Activated CD4-positive, alpha-beta T cell treated with anti-CD3 and anti-CD28 coated beads, Interleukin-2, Interleukin-6, amounts not matched to agents 100 ng/mL and 50 ng/mL, durations not matched to agents 16 hours and 8 hours (primary cell): ENCODE results near the gene PTPN14.

Experiments used
- DNase-seq: peaks from one replicate; pipeline ENCODE4 v3.0.0-alpha.2; 2020

The PTPN14 gene

DNA sequence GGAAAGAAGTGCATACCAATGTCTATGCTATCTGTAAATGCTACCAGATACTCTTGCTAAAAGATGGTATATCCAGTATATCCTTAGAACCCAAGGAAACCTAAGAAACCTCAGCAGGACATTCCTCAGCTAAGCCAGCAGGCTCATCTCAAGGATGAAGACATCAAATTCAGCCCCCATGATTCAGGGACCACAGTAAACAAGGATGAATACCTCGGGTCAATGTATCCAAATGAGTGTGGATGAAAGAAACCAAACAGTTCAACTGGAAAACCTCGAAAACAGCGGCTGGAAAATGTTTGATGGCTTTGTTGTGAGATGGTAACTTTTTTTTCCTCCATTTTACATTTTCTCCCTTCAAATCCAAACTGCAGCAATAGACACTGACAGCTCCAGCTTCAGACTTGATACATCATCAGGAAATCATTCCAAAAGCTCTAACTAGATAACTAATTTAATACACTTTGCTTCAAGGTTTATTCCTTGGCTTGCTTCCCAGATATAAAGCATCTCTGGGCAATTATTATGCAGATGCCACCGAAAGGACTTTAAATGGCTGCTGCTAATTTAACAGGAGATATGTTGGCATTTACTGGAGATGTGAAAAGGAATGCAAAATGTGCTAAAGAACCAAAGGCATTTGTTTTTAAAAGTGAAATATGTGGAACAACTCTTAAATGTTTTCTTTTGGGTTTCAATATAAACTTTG, 196.8 kb downstream of the PTPN14 start:
- DNase-seq = no peak

DNA sequence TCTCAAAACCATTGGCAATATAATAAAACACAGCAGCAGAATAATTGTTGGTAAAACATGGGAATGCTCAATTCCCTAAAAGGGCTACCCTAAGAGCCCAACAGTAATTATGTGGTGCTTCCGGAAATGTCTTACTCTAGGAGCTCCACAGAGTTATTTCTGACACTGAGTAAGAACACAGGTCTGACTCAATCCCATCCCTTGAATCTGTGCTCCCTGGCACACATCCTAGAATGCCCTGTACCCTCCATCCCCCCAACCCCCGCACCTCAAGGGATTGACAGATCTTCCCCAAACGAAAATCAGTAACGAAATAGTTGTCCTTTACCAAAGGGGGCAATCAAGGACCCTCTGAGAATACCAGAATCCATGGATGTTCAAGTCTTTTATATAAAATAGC, 198.6 kb downstream of the PTPN14 start:
- DNase-seq = no peak

DNA sequence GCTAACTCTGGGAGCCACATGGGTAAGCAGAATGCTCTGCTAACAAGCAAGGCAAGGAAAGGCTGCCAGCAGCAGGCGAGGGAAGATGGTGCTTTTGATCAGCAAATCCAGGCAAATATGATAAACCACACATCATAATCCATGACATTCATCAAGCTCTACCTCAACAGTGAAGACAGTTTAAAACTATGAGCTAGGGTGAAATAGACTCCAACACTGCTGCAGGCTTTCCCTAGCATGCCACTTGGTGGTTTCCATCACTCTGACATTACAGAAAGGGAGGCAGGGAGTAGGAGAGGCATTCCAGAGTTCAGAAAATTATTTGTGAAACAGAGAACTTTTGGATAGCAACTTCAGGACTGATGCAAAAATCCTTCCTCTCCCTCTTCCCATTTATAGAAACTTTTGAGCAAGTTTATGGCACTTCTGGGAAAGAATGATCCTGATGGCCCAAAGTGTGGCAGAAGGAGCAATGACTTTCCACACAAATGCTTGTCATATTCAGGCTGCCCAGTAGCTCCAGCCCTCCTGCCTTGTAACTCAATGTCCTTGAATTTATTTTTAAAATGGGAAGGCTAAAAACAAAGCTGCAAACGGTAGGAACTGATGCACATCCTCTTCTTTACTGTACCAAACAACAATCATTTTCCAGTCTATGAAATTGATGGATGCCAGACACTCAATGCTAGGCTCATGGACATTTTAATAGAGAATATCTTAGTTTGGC, 199.7 kb downstream of the PTPN14 start:
- DNase-seq = no peak

DNA sequence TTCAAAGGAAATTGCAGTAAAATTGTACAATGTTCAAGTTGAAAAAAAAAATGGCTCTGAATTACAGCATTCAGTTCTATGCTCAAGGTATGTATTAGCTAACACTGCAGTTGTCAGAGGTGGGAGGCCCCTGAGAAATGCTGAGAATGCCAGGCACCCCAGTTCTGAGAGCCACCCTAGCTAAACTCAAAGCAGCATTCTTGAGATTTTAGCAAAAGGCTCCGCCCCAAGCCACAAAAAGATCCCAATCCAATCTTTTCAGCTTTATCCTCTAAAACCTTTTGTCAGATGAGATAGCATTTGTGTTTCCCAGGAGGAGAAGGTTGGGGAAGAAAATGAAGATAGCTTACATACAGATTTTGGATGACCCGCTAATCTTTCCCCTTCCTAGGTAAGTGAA, 201.6 kb downstream of the PTPN14 start:
- no peak for DNase-seq

DNA sequence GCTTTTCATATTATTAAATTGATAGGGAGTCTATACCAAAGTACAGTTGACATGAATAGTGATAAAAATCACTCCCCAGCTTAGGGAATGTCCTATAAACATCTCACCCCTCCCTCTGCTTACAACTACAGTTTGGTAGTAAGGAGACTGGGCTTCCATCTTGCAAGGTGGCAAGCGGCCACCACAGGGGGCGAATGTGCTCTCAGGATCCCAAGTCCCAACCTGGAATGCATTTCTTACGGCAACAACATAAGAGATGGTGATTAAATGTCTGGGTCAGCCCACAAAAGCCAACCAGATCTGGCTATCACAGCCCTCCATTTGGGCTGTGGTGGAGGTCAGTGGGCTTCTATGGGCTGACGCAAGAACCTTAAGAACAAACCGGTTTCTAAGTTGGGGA, 202.4 kb downstream of the PTPN14 start:
- no peak for DNase-seq

DNA sequence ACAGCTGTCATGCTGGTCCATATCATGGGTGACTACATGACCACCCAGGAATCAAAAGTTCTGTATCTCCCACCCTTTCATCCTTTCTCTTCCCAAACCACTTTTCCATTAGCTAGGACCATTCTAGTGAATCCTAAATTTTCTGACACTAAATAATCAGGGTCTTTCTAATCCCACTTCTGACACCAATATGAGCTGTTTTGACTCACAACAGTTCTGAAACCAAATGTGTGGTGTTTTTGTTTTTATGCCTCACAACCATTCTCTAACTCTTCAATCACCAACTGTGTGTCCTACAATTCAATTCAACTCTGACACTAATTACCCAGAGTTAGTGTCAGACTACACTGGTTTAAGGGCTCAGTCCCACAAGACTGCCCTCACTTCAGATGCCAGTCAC, 206.5 kb downstream of the PTPN14 start:
- DNase-seq = no peak

DNA sequence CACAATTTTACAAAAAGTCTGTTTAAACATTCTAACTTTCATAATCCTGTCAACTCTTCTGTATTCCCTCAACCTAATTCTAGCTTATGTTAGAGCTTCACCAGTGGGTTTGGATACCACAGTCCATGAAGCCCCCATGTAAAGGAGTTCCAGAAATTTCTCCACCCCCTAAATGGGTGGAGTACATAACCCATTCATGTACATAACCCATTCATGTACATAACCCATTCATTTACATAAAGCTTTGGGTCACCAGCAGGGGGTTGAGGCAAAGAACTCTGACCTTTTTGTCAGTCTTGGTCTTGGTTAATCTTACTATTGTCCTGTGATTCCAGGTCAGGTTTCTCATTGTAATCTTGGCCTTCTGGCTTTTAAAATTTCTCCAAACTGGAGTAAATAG, 208.9 kb downstream of the PTPN14 start:
- DNase-seq = no peak

DNA sequence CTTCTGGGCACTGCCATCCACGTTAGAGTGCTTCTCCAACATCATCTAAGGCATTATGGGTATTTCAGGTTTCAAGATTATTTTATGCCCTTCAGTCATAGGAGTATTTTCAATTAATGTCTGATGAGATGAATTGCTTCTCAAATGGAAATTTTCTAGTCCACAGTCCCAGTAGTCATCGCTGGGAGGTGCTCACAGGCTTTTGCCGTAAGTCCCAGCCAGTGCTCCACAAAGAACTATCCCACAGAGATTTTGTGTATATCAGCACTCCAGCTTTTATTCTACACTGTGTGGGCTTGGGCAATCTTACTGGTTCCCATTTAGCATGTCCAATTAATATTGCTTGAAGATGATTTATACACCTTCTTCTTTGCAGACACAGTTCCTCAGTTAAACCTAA, 209.5 kb downstream of the PTPN14 start:
- no peak for DNase-seq

DNA sequence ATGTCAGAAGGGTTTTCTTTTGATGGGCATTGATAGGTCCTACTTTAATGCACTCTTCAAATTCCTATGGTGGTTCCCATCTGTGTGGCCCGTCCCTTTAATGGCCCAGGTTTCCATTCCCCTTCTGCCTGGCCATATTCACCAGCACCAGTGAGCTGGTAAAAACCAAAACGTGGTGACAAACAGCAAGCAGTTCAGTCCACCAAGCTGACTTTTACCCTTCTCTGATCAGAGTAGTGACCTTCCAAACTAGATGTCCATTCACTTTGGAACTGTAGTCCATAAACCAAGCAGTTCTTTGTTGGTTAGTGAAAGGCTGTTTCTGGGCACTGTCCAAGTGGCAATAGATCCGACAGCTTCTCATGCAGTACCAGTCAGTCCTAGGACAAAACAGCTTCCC, 209.9 kb downstream of the PTPN14 start:
- DNase-seq = no peak

DNA sequence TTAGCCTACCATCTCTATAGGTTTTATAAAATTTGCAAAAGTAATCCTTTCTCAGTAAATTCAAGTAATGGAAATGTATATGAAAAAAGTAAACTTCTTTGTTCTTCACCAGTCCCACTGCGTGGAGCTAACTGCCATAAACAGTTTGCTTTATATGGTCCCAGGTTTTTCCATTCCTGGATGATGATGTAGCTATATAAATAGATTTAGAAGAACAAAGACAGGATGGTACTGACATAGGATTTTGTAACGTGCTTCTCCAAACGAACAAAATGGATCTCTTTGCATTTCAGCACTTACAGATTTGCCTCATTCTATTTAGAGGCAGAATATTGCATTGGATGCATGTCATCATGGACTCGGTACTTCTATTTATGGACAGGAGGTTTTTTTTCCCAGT, 213.2 kb downstream of the PTPN14 start:
- no peak for DNase-seq

DNA sequence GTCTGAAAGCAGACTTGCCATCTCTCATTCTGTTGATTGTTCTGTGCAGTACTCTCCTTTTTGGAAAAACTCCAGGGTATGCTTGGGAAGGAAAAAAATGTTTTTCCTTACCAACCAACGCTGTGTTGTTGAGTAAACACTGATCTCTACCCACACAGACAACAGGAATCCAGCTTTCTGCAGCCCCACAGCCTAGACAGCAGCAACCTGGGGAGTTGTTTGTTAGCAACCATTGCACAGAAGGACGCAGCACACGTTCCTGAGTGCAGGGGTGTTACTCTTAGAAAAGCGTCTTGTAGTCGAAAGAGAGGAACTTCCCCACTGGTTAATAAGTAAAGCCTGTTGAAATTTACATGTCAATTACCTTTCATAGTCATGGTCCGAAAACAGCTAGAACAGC, 213.9 kb downstream of the PTPN14 start:
- no peak for DNase-seq

DNA sequence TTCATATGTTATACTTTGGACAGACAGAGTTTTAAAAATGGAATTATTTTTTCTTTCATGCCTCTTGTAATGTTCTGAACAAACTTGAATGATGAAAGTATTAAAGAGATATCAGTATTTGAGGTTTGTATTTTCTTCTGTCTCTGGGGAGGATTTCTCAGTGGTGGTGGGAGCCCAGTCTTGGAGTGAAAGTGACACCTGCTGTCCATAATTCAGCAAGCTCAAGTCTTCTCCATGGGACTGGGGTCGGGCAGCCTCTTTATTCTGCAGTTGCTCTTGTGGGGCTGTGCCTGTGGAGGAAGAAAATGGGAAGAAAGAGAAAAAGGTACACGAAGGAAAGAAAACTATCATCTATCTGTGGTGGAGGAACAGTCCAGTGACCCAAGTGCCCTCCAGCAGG, 214.4 kb downstream of the PTPN14 start:
- no peak for DNase-seq

DNA sequence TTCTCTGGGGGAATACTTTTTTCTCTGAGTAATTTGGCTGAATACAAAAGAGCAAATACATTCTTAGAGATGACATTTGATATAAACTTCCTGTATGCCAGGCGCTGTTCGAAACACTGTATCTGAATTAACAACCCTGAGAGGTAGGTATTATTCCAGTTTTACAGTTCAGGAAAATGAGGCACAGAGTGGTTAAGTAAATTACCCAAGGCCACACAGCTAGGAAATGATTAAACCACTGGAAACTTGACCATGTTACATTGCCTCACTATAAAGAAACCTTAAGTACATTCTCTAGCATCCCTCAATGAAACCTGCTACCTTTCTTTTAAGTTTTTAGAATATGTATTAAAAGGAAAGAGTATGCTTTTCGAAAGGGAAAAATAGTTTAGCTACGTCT, 215.8 kb downstream of the PTPN14 start:
- DNase-seq = no peak

DNA sequence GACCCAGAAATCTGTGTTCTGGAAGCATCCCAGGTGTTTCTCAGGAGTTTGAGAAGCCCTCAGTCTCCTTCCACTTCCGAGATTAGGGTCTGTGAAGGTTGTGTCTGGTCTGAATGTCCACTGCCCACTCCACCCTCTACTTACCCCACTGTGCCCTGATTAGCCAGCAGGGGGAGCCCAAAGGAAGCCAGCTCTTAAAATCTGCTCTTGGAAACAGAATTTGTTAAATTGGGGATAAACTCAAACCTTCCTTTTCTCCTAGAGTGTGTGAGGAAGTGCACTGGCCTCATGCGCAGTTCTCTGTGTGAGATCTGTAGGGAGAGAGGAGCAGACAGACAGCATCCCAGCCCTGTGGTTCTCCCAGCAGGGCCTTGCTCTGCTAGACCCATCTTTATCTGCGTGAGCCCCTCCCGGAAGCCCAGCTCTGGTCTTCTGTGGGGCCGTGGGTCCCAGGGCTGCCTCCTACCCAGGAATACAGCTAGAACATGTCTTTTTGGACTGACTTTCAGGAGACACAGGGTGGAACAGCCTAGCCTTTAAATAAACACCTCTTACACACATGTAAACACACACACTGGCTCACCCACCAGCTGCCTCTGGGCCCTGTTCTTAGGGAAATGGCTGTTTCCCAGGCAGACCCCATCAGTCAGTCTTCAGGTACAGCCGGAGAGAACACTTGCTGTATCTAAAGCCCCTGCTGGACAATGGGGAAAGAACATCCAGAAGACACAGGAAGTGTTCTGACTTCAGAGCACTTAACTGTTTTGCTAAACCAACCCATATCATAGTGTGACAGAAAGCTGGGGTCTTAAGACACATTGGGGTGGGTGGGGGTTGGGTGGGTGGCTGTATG, 218.2 kb downstream of the PTPN14 start:
- DNase-seq = peak; percentile 62

DNA sequence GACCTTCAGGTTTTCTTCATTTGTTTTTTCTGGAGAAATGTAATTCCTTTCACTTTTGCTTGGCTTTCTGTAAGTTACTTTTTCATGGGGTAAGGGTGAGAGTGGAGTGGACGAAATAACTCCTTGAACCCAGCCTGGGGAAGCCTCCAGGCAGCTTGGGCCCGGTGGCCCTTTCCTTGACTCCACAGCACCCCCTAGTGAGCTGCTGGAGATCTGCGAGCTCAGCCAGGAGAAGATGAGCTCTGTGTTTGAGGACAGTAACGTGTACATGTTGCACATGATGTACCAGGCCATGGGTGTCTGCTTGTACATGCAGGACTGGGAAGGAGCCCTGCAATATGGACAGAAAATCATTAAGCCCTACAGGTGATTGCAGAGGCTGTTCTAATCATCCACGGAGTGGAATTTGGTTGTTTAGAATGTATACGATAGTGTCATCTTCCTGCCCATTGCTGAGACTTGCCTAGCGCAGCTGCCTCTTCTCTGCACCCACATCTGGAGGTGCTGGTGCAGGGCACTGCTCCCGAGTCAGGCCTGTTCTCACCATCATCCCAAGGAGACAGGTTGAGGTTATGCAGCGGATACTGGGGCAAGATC, 219.5 kb downstream of the PTPN14 start:
- DNase-seq = peak; percentile 76

DNA sequence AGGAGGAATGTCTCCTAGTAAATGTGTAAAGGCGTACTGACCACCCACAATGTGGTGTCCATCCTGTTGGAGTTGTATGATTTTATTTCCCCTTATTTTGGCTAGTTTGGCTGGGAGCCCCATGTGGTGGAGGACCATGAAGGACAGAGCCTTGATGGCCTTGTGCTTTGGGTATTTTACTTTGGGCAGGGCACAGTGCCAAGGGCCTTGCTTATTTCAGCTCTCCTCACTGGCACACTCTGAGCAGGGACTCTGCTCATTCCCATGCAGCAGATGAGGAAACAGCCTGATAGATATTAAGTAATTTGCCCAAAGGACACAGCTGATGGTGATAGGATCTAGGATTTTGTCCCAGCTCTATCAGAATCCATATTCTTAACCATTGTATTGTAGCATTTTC, 220.2 kb downstream of the PTPN14 start:
- DNase-seq = no peak

DNA sequence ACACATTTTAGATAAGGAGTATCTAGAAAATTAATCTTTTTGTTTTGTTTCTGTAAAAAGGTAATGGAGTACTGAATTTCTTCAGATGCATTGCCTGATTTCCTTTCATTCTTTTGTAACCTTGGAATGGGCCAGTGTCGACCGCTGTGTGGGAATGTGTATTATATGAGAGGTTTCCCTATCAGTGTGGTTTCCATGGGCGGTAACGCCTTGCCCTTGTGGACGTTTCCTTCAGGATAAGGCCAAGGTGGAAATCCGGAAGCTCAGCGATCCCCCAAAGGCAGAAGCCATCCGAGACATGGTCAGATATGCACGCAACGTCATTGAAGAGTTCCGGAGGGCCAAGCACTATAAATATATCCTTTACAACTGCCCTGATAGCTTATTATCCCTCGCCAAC, 220.7 kb downstream of the PTPN14 start:
- no peak for DNase-seq

DNA sequence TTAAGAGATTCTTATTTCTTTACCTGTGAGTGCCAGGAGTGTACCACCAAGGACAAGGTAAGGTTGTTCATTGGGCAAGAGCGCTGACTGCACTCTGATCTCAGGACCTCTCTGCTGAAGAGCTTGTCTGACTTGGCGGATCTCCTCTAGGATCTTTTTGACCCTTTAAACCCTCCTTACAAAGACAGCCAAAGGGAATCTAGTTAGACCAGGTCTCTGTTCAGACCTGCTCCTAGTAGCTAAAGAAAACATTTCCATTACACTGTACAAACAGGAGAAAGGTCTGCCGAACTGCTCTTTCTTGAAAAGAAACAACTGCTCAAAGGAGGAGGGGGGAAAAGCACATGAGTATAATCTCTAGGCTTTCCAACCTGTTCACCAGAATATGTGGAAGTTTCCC, 221.2 kb downstream of the PTPN14 start:
- no peak for DNase-seq

DNA sequence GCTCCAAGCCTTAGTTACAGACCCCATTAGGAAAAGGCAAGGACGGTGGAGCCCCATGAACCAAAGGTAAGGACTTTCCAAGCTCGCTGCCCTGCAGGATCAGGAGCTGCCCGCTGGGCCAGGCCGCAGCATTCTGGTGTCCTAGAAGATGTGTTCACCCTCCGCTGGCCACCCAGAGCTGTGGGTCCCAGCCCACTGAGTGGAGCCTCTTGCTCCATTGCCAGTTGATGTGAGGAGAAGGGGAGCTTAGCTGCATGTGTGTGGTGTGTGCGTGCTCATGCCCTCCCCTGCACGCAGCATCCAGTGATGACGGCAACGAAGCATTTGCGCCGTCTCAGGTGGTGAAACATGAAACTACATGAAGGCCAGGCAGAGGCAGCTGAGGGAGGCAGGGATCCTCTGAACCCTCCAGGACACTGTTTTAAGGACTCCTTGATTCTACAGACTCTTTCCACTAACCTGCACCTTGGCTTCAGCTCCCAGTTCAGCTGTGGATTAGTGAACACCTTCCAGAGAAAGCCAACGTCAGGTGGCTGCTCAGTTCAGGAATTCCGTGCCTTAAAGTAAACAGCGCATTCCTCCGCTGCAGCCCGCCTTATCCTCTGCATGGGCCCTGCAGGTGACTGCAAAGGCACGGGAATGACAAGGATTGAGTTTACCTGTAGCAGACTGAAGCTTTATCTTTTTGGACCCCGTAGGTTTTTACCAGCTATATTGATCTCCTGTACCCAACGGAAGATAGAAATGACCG, 221.8 kb downstream of the PTPN14 start:
- no peak for DNase-seq

DNA sequence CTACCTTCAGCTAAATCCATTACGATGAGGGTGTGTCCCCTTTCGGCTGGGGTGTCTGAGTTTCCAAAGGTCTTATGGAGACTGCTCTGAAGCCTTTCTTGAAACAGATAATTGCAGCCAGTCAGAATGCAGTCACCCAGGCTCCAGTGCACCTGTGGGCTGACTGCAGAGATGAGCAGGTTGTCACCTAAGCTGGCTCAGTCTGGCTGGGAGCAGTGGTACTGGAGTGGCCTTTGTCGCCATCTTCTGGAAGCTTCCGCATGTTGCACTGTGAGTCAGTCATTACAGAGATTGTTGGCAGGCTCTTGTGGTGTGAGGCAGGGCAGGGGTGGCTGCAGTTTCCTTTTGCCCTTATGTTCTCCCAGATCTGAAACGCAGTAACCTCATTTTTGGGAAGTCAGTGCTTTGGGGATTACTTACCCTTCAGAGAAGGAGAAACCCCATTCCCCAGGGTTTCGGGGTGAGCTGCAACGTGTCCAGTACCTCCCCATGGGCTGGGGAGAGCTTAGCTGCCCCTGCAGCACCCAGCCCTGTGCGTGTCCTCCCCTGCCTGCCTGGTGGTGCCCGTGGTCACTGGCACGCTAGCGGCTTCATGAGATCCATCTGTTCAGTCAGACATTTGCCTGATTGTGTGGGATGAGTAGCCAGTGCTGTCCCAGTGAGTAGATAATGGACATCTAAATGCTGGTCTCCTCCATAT, 222.5 kb downstream of the PTPN14 start:
- DNase-seq = peak; percentile 85

DNA sequence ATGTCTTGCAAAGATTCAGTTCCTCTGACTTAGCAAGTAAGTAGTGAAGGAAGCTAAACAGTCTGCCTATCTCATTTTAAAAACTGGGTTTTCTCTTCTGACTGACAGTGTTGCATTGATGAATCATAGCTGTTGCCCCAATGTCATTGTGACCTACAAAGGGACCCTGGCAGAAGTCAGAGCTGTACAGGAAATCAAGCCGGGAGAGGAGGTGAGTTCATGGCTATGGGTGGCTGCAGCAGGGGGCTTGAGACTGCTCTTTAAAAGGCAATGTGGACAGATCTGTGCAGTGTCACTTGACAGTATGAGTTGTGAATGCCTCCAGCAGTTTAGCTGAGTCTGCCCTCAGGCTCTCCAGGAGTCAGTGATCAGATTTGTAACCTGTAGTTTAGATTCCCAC, 223.9 kb downstream of the PTPN14 start:
- peak; percentile 22 for DNase-seq

DNA sequence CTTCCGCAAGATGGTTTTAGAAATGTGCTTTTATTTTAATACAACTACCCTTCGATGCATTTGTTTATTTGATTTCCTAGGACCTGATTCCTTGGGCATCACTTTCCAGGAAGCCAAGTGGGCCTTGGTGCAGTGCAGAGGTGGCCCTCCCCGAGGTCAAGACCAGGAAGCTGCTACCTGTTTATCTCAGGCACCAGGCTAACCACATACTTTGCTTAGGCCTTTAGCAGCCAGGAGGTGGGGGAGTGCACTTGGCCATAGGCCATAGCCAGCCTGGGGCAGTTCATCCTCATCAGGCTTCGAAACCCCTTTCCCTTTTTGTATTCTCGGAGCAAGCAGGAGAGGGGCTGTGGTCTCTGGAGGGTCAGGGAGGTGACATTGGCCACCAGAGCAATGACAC, 225.0 kb downstream of the PTPN14 start:
- DNase-seq = no peak
